K562 (cell line): ENCODE results near the gene PSMB11. TPM values are rescaled to one million over a fixed set of nuclear protein-coding genes. Genes with fewer than 3 reads are reported as not detected.

Experiments
- ATF7 ChIP-seq: fragments of 450-650 bp; IDR thresholded peaks from 2 replicates; pipeline ENCODE4 v1.7.1; 2014; ENCODE audit warnings: mild to moderate bottlenecking, moderate library complexity
- CBX8 ChIP-seq: fragments of 200-600 bp; sonication (generic); IDR thresholded peaks from 2 replicates; pipeline ENCODE4 v1.6.1; 2012; ENCODE audit warnings: borderline replicate concordance, mixed run types, low read depth, mild to moderate bottlenecking, moderate library complexity, mixed read lengths, low read length, control low read depth, inconsistent platforms; ENCODE audit not compliant: poor library complexity, severe bottlenecking; ENCODE audit errors: extremely low read depth
- CREM ChIP-seq: IDR thresholded peaks from 2 replicates; pipeline ENCODE4 v1.6.1; 2014; ENCODE audit warnings: antibody characterized with exemption, low read depth
- FOXA1 ChIP-seq: fragments of 450-650 bp; IDR thresholded peaks from 2 replicates; pipeline ENCODE4 v1.6.1; 2016; ENCODE audit warnings: mild to moderate bottlenecking, borderline replicate concordance
- FOXJ3 ChIP-seq: sonication (generic); formaldehyde crosslinking; IDR thresholded peaks from 2 replicates; pipeline ENCODE4 v1.4.0; 2020; ENCODE audit warnings: mild to moderate bottlenecking, missing genetic modification reagents
- ILK ChIP-seq: fragments of 450-650 bp; IDR thresholded peaks from 2 replicates; pipeline ENCODE4 v1.6.1; 2016; ENCODE audit warnings: missing genetic modification characterization, low read depth, mild to moderate bottlenecking, missing compliant biosample characterization, moderate library complexity, borderline replicate concordance
- MAFG ChIP-seq: fragments of 450-650 bp; conservative IDR thresholded peaks from 2 replicates; pipeline ENCODE4 v1.6.1; 2016; ENCODE audit warnings: missing genetic modification characterization, missing compliant biosample characterization
- MXD1 ChIP-seq: fragments of 250-450 bp; sonication (Bioruptor Pico); IDR thresholded peaks from 2 replicates; pipeline ENCODE4 v1.8.0; 2021; ENCODE audit warnings: borderline replicate concordance, mild to moderate bottlenecking, moderate library complexity; ENCODE audit not compliant: poor library complexity, severe bottlenecking
- NFE2L1 ChIP-seq: fragments of 450-650 bp; IDR thresholded peaks from 2 replicates; pipeline ENCODE4 v1.6.1; 2016; ENCODE audit warnings: missing genetic modification characterization, low read depth, mild to moderate bottlenecking, missing compliant biosample characterization, moderate library complexity, borderline replicate concordance
- PML ChIP-seq: IDR thresholded peaks from 2 replicates; pipeline ENCODE4 v1.6.1; 2012; ENCODE audit warnings: low read length, inconsistent platforms
- PYGO2 ChIP-seq: fragments of 450-650 bp; IDR thresholded peaks from 2 replicates; pipeline ENCODE4 v1.6.1; 2016; ENCODE audit warnings: mild to moderate bottlenecking, missing genetic modification characterization, moderate library complexity, missing compliant biosample characterization
- SP1 ChIP-seq: sonication (generic); formaldehyde crosslinking; IDR thresholded peaks from 2 replicates; pipeline ENCODE4 v1.8.1; 2022; ENCODE audit warnings: mild to moderate bottlenecking, missing genetic modification reagents
- TAF15 ChIP-seq: fragments of 200-400 bp; formaldehyde crosslinking; IDR thresholded peaks from 2 replicates; pipeline ENCODE4 v1.6.1; 2017; ENCODE audit warnings: mild to moderate bottlenecking, low read depth, low read length, moderate library complexity
- THAP7 ChIP-seq: fragments of 250-450 bp; sonication (Bioruptor Pico); IDR thresholded peaks from 2 replicates; pipeline ENCODE4 v1.5.0; 2021
- TRIM25 ChIP-seq: fragments of 450-650 bp; IDR thresholded peaks from 2 replicates; pipeline ENCODE4 v1.7.0; 2016; ENCODE audit warnings: borderline replicate concordance
- ZBTB43 ChIP-seq: sonication (generic); formaldehyde crosslinking; IDR thresholded peaks from 2 replicates; pipeline ENCODE4 v1.8.0; 2023; ENCODE audit warnings: mild to moderate bottlenecking, missing genetic modification reagents
- ZBTB8A ChIP-seq: fragments of 450-650 bp; IDR thresholded peaks from 2 replicates; pipeline ENCODE4 v1.6.1; 2018; ENCODE audit warnings: mild to moderate bottlenecking, moderate library complexity; ENCODE audit not compliant: partially characterized antibody
- ZNF280A ChIP-seq: fragments of 450-650 bp; IDR thresholded peaks from 2 replicates; pipeline ENCODE4 v1.6.1; 2018; ENCODE audit warnings: mild to moderate bottlenecking, low read depth; ENCODE audit not compliant: partially characterized antibody
- ZNF561 ChIP-seq: fragments of 450-650 bp; formaldehyde crosslinking; conservative IDR thresholded peaks from 2 replicates; pipeline ENCODE4 v1.4.0; 2020; ENCODE audit warnings: mild to moderate bottlenecking, moderate library complexity
- ZNF668 ChIP-seq: fragments of 250-450 bp; sonication (Bioruptor Pico); IDR thresholded peaks from 2 replicates; pipeline ENCODE4 v1.8.0; 2022; ENCODE audit warnings: mild to moderate bottlenecking, inconsistent platforms
- ZNF79 ChIP-seq: fragments of 250-450 bp; sonication (Bioruptor Pico); IDR thresholded peaks from 2 replicates; pipeline ENCODE4 v1.4.0; 2020; ENCODE audit warnings: low read depth, mild to moderate bottlenecking, moderate library complexity
- ZSCAN32 ChIP-seq: fragments of 450-650 bp; formaldehyde crosslinking; IDR thresholded peaks from 2 replicates; pipeline ENCODE4 v1.4.0; 2020; ENCODE audit warnings: mild to moderate bottlenecking, moderate library complexity
- polyA plus RNA-seq, 8 experiments: library from polyadenylated mRNA; depleted of rRNA in 4 of 8; stranded (reverse) in 5 of 8; unstranded in 3 of 8; fragments of >200 nt; fragmentation: Nextera tagmentation in 2 of 8; fragmentation: Illumina TruSeq in 1 of 8; extraction: Ambion mirVana in 2 of 8; extraction: Trizol in 1 of 8; gene quantifications; 2 replicates each; pipeline versions ENCODE4 v1.2.1 to v1.2.3, GENCODE V29; 2011 to 2014; ENCODE audit warnings: inconsistent platforms in 1 of 8, missing spikeins in 1 of 8
- total RNA-seq, 7 experiments: library from RNA; depleted of rRNA in 6 of 7; stranded (reverse); fragments of >200 nt in 6 of 7; fragmentation: Illumina TruSeq in 2 of 7; extraction: Trizol in 2 of 7; gene quantifications; 2 replicates each; pipeline versions ENCODE4 v1.2.1 to v1.2.3, GENCODE V29; 2011 to 2021; ENCODE audit warnings: low replicate concordance in 1 of 7

The PSMB11 gene
- total and polyA plus RNA-seq, 9 of the 15 experiments (the other 6 are each of a cell fraction or from before 2014, with no cell fraction given), result not detected

- no peak for TF ChIP-seq MXD1 (CRISPR knock-in tag)
- TF ChIP-seq ZBTB8A, result no peak
- TF ChIP-seq PYGO2 (tag), result no peak; the same call in 1 of the 2 replicates
- TF ChIP-seq ZNF79, result no peak
- no peak for TF ChIP-seq ZSCAN32 (CRISPR knock-in tag)
- TF ChIP-seq TAF15, result no peak
- TF ChIP-seq CREM, result no peak
- no peak for TF ChIP-seq FOXA1
- TF ChIP-seq FOXJ3 (CRISPR knock-in tag), result no peak
- no peak for TF ChIP-seq ZNF561 (CRISPR knock-in tag)
- no peak for TF ChIP-seq PML
- TF ChIP-seq THAP7 (CRISPR knock-in tag), result no peak
- TF ChIP-seq ILK, result no peak
- TF ChIP-seq TRIM25, result peak; percentile 98
- no peak for TF ChIP-seq NFE2L1 (tag)
- TF ChIP-seq ATF7, result no peak
- TF ChIP-seq ZNF668 (CRISPR knock-in tag), result no peak
- no peak for TF ChIP-seq MAFG (tag)
- TF ChIP-seq CBX8, result no peak
- TF ChIP-seq ZNF280A, result no peak
- TF ChIP-seq ZBTB43, result no peak
- TF ChIP-seq SP1, result no peak
These were observed 15.1 kb downstream of the PSMB11 start, which contains the start of gene CDH24 (continued) for GRCh38 chr14:23056956-23057756.
